K562 (cell line): ENCODE data around the gene CPED1. TPM values are rescaled to one million over a fixed set of nuclear protein-coding genes. Genes with fewer than 3 reads are reported as not detected.

ENCODE experiments used
- CHD4 ChIP-seq: fragments of 200-600 bp; sonication (generic); IDR thresholded peaks from 3 replicates; pipeline ENCODE4 v1.6.1; 2012; ENCODE audit warnings: low read depth, mild to moderate bottlenecking, mixed read lengths, low read length, inconsistent platforms; ENCODE audit not compliant: insufficient read depth, insufficient replicate concordance, poor library complexity, severe bottlenecking
- EGR1 ChIP-seq: fragments of 450-650 bp; conservative IDR thresholded peaks from 2 replicates; pipeline ENCODE4 v1.6.1; 2017; ENCODE audit warnings: mild to moderate bottlenecking
- FOXA1 ChIP-seq: fragments of 450-650 bp; IDR thresholded peaks from 2 replicates; pipeline ENCODE4 v1.6.1; 2016; ENCODE audit warnings: mild to moderate bottlenecking, borderline replicate concordance
- GATA2 ChIP-seq: sonication (generic); formaldehyde crosslinking; IDR thresholded peaks from 2 replicates; pipeline ENCODE4 v1.4.0; 2020; ENCODE audit warnings: mild to moderate bottlenecking, missing genetic modification reagents
- KLF13 ChIP-seq: fragments of 450-650 bp; IDR thresholded peaks from 2 replicates; pipeline ENCODE4 v1.6.1; 2016; ENCODE audit warnings: missing genetic modification characterization, low read depth, mild to moderate bottlenecking, missing compliant biosample characterization, moderate library complexity, borderline replicate concordance
- KLF6 ChIP-seq: fragments of 250-450 bp; sonication (Bioruptor Pico); IDR thresholded peaks from 2 replicates; pipeline ENCODE4 v1.4.0; 2020; ENCODE audit warnings: mild to moderate bottlenecking, moderate library complexity, borderline replicate concordance
- POLR3G ChIP-seq: IDR thresholded peaks from 2 replicates; pipeline ENCODE4 v1.6.1; 2011; ENCODE audit not compliant: insufficient read length, insufficient replicate concordance; ENCODE audit errors: extremely low read depth
- RAD21 ChIP-seq, 2 experiments: fragments of 250-450 bp in 1 of 2; fragments of 450-650 bp in 1 of 2; sonication (Bioruptor Pico) in 1 of 2; formaldehyde crosslinking in 1 of 2; IDR thresholded peaks in 1 of 2; conservative IDR thresholded peaks in 1 of 2; 2 replicates each; pipeline versions ENCODE4 v1.4.0 to v1.8.0; 2020 to 2022; ENCODE audit warnings: mild to moderate bottlenecking in 2 of 2, moderate library complexity in 1 of 2
- TRIM28 ChIP-seq: fragments of 450-650 bp; IDR thresholded peaks from 2 replicates; pipeline ENCODE4 v1.6.1; 2017
- WHSC1 ChIP-seq: IDR thresholded peaks from one replicate; pipeline ENCODE4 v1.6.1; 2012; ENCODE audit warnings: low read length, control low read depth, inconsistent platforms
- YY1 ChIP-seq, 3 experiments: IDR thresholded peaks; 2 replicates each; pipeline ENCODE4 v1.6.1; 2011; ENCODE audit warnings: low read length in 2 of 3, mild to moderate bottlenecking in 2 of 3, moderate library complexity in 2 of 3, borderline replicate concordance in 1 of 3, control low read depth in 1 of 3, low read depth in 1 of 3; ENCODE audit not compliant: insufficient read depth in 3 of 3, insufficient replicate concordance in 2 of 3, control insufficient read depth in 1 of 3, insufficient read length in 1 of 3; ENCODE audit errors: extremely low read depth in 1 of 3
- ZNF589 ChIP-seq: fragments of 200-800 bp; sonication (Bioruptor generic); IDR thresholded peaks from 2 replicates; pipeline ENCODE4 v1.6.1; 2016; ENCODE audit warnings: low read depth, missing genetic modification characterization, missing compliant biosample characterization
- ZNF766 ChIP-seq: fragments of 200-800 bp; sonication (Bioruptor generic); conservative IDR thresholded peaks from 2 replicates; pipeline ENCODE4 v1.6.1; 2016; ENCODE audit warnings: missing genetic modification characterization, missing compliant biosample characterization
- polyA plus RNA-seq, 8 experiments: library from polyadenylated mRNA; depleted of rRNA in 4 of 8; stranded (reverse) in 5 of 8; unstranded in 3 of 8; fragments of >200 nt; fragmentation: Nextera tagmentation in 2 of 8; fragmentation: Illumina TruSeq in 1 of 8; extraction: Ambion mirVana in 2 of 8; extraction: Trizol in 1 of 8; gene quantifications; 2 replicates each; pipeline versions ENCODE4 v1.2.1 to v1.2.3, GENCODE V29; 2011 to 2014; ENCODE audit warnings: inconsistent platforms in 1 of 8, missing spikeins in 1 of 8
- total RNA-seq, 7 experiments: library from RNA; depleted of rRNA in 6 of 7; stranded (reverse); fragments of >200 nt in 6 of 7; fragmentation: Illumina TruSeq in 2 of 7; extraction: Trizol in 2 of 7; gene quantifications; 2 replicates each; pipeline versions ENCODE4 v1.2.1 to v1.2.3, GENCODE V29; 2011 to 2021; ENCODE audit warnings: low replicate concordance in 1 of 7
- TF ChIP-seq, protein P1 (sequence below): fragments of 450-650 bp; formaldehyde crosslinking; IDR thresholded peaks from 2 replicates; pipeline ENCODE4 v1.4.0; 2022; ENCODE audit warnings: missing genetic modification characterization
- TF ChIP-seq, protein P2 (sequence below): fragments of 450-650 bp; formaldehyde crosslinking; IDR thresholded peaks from 2 replicates; pipeline ENCODE4 v1.4.0; 2020; ENCODE audit warnings: mild to moderate bottlenecking, mixed read lengths
- TF ChIP-seq, protein P3 (sequence below), 3 experiments: IDR thresholded peaks in 2 of 3; conservative IDR thresholded peaks in 1 of 3; 2 replicates each; pipeline ENCODE4 v1.5.1; 2011 to 2012; ENCODE audit warnings: low read length in 3 of 3, mild to moderate bottlenecking in 3 of 3, control low read depth in 2 of 3, improper control_type of control experiment in 1 of 3, inconsistent platforms in 1 of 3, low read depth in 1 of 3, mixed read lengths in 1 of 3, moderate library complexity in 1 of 3; ENCODE audit not compliant: insufficient read depth in 2 of 3
- TF ChIP-seq, protein P4 (sequence below): sonication (generic); formaldehyde crosslinking; IDR thresholded peaks from 2 replicates; pipeline ENCODE4 v1.8.1; 2023; ENCODE audit warnings: mild to moderate bottlenecking, missing genetic modification reagents

The CPED1 gene
- total and polyA plus RNA-seq, 9 of the 15 experiments (the other 6 are each of a cell fraction or from before 2014, with no cell fraction given), result 195 to 393 (median 290) TPM

DNA sequence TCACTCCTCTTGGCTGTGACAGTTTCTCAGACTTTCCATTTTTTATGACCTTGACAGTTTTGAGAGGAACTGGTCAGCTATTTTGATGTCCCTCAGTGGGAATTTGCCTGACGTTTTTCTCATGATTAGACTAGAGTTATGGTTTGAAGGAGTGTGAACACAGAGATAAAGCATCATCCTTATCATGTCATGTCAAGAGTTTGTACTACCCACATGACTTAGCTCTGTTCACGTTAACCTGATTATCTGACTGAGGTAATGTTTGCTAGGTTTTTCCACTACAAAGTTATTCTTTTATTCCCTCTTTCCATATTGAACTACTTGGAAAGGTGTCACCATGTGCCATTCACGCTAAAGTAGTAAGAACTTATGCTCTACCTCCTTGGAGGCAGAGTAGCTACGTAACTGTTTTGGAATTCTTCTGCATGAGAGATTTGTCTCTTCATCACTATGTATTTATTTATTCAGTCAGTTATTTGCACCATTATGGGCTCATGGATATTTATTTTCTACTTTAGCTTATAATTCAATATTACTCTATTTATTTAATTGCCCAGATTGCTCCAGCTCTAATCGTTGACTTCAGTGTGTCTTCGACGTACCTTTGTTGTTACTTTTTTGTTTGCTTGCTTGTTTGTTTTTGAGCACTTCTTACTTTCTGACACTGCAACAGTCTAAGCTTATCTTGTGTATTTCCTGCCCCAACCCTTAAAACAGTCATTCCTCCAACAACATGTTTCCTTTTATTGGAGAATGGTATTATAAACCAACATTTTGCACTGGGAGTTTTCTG, 50.4 kb downstream of the CPED1 start (continued):
- TF ChIP-seq, protein P1, sequence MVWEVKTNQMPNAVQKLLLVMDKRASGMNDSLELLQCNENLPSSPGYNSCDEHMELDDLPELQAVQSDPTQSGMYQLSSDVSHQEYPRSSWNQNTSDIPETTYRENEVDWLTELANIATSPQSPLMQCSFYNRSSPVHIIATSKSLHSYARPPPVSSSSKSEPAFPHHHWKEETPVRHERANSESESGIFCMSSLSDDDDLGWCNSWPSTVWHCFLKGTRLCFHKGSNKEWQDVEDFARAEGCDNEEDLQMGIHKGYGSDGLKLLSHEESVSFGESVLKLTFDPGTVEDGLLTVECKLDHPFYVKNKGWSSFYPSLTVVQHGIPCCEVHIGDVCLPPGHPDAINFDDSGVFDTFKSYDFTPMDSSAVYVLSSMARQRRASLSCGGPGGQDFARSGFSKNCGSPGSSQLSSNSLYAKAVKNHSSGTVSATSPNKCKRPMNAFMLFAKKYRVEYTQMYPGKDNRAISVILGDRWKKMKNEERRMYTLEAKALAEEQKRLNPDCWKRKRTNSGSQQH (CRISPR knock-in tag), result peak; percentile 94; the same call in 1 of the 2 replicates
- TF ChIP-seq FOXA1 (no peak), EGR1 (no peak), YY1 (IDR thresholded peaks at IDR 0.05; ENCODE audit: borderline replicate concordance in 1 of 3, control insufficient read depth in 1 of 3, extremely low read depth in 1 of 3, insufficient read depth in 3 of 3, insufficient read length in 1 of 3, insufficient replicate concordance in 2 of 3, low read depth in 1 of 3, low read length in 2 of 3) (no peak), WHSC1 (no peak), CHD4 (no peak), GATA2 (CRISPR knock-in tag) (peak; percentile 93), KLF13 (tag) (0 out of 2 replicates have a peak, but pooled peaks have one; percentile 17), ZNF589 (peak; percentile 91; the same call in 1 of the 2 replicates), RAD21 (CRISPR knock-in tag; conservative IDR thresholded peaks at IDR 0.05 in 1 of 2, IDR thresholded peaks at IDR 0.05 in 1 of 2) (peak; percentile 34 to 35; a peak in 3 of 4 replicates), KLF6 (peak; percentile 92), TRIM28 (0 out of 2 replicates have a peak, but pooled peaks have one; percentile 43), ZNF766 (CRISPR knock-in tag) (peak; percentile 88), POLR3G (no peak)
- TF ChIP-seq, protein P2, sequence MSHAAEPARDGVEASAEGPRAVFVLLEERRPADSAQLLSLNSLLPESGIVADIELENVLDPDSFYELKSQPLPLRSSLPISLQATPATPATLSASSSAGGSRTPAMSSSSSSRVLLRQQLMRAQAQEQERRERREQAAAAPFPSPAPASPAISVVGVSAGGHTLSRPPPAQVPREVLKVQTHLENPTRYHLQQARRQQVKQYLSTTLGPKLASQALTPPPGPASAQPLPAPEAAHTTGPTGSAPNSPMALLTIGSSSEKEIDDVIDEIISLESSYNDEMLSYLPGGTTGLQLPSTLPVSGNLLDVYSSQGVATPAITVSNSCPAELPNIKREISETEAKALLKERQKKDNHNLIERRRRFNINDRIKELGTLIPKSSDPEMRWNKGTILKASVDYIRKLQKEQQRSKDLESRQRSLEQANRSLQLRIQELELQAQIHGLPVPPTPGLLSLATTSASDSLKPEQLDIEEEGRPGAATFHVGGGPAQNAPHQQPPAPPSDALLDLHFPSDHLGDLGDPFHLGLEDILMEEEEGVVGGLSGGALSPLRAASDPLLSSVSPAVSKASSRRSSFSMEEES, result peak; percentile 48
- TF ChIP-seq, protein P3, sequence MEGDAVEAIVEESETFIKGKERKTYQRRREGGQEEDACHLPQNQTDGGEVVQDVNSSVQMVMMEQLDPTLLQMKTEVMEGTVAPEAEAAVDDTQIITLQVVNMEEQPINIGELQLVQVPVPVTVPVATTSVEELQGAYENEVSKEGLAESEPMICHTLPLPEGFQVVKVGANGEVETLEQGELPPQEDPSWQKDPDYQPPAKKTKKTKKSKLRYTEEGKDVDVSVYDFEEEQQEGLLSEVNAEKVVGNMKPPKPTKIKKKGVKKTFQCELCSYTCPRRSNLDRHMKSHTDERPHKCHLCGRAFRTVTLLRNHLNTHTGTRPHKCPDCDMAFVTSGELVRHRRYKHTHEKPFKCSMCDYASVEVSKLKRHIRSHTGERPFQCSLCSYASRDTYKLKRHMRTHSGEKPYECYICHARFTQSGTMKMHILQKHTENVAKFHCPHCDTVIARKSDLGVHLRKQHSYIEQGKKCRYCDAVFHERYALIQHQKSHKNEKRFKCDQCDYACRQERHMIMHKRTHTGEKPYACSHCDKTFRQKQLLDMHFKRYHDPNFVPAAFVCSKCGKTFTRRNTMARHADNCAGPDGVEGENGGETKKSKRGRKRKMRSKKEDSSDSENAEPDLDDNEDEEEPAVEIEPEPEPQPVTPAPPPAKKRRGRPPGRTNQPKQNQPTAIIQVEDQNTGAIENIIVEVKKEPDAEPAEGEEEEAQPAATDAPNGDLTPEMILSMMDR (IDR thresholded peaks at IDR 0.05 in 2 of 3, conservative IDR thresholded peaks at IDR 0.05 in 1 of 3; ENCODE audit: insufficient read depth in 2 of 3, low read depth in 1 of 3, low read length in 3 of 3), result no peak
- TF ChIP-seq, protein P4, sequence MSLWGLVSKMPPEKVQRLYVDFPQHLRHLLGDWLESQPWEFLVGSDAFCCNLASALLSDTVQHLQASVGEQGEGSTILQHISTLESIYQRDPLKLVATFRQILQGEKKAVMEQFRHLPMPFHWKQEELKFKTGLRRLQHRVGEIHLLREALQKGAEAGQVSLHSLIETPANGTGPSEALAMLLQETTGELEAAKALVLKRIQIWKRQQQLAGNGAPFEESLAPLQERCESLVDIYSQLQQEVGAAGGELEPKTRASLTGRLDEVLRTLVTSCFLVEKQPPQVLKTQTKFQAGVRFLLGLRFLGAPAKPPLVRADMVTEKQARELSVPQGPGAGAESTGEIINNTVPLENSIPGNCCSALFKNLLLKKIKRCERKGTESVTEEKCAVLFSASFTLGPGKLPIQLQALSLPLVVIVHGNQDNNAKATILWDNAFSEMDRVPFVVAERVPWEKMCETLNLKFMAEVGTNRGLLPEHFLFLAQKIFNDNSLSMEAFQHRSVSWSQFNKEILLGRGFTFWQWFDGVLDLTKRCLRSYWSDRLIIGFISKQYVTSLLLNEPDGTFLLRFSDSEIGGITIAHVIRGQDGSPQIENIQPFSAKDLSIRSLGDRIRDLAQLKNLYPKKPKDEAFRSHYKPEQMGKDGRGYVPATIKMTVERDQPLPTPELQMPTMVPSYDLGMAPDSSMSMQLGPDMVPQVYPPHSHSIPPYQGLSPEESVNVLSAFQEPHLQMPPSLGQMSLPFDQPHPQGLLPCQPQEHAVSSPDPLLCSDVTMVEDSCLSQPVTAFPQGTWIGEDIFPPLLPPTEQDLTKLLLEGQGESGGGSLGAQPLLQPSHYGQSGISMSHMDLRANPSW (CRISPR knock-in tag), result no peak
